Fibroblast of mammary gland (primary cell): ENCODE data around the gene WWOX.

Source experiments
- DNase-seq: peaks from one replicate; pipeline ENCODE4 v3.0.0-alpha.2; 2010; ENCODE audit warnings: low read depth
- H3K4me3 ChIP-seq: 2 replicates; pipeline ENCODE4 v1.5.1; 2011; ENCODE audit warnings: low read depth, mild to moderate bottlenecking, low read length, moderate library complexity; ENCODE audit not compliant: control insufficient read depth
- TF ChIP-seq, protein P1 (sequence below): conservative IDR thresholded peaks from 2 replicates; pipeline ENCODE4 v1.5.1; 2011; ENCODE audit warnings: low read depth, low read length, inconsistent platforms; ENCODE audit not compliant: control insufficient read depth, insufficient read depth

WWOX gene

DNA sequence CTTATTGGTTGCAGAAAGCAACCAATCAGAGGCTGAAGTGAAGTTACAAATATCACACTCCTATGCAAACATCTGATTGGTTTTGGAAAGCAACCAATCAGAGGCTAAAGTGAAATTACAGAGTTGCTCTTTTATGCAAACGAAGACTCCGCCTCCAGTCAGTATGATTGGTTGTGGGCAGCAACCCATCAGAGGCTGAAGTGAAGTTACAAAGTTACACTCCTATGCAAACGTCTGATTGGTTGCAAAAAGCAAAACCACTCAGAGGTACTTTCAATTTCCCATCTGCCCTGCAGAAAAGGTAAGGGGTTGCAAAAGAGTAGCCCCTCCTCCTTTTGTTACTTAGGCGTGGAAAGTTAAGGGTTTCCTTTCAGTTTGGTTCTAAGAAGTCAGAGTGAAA lies 803.8 kb downstream of the WWOX start:
- no peak for DNase-seq
- H3K4me3 ChIP-seq: no peak overlapping the region
- TF ChIP-seq, protein P1, sequence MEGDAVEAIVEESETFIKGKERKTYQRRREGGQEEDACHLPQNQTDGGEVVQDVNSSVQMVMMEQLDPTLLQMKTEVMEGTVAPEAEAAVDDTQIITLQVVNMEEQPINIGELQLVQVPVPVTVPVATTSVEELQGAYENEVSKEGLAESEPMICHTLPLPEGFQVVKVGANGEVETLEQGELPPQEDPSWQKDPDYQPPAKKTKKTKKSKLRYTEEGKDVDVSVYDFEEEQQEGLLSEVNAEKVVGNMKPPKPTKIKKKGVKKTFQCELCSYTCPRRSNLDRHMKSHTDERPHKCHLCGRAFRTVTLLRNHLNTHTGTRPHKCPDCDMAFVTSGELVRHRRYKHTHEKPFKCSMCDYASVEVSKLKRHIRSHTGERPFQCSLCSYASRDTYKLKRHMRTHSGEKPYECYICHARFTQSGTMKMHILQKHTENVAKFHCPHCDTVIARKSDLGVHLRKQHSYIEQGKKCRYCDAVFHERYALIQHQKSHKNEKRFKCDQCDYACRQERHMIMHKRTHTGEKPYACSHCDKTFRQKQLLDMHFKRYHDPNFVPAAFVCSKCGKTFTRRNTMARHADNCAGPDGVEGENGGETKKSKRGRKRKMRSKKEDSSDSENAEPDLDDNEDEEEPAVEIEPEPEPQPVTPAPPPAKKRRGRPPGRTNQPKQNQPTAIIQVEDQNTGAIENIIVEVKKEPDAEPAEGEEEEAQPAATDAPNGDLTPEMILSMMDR: no peak

- DNase-seq: no peak
- TF ChIP-seq, protein P1: no peak
- no peak overlapping the region for H3K4me3 ChIP-seq
These were observed 804.4 kb downstream of the WWOX start for GRCh38 chr16:78903843-78904242.

GRCh38 chr16:78906135-78906534 lies 806.7 kb downstream of the WWOX start:
- no peak overlapping the region for H3K4me3 ChIP-seq
- TF ChIP-seq, protein P1: no peak
- DNase-seq: no peak

DNA sequence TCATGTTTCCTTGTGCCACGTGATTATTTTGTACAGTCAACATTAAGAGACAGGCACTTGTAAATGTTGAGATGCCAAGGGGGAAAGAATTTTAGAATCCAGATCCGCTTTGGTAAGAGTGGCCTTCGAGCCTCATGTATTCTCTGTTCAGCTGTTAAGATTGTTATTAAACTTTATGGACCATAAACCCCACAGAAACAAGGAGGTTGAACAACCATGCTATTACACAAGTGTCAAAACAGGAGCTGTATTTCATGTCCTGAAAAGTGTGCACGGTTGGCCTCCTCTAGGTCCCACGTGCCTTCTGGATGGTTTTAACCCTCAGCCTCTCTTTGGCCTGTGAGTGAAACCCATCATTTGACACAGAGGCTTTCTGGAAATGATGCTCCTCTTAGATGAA lies 809.8 kb downstream of the WWOX start:
- TF ChIP-seq, protein P1: no peak
- DNase-seq: no peak
- no peak overlapping the region for H3K4me3 ChIP-seq

DNA sequence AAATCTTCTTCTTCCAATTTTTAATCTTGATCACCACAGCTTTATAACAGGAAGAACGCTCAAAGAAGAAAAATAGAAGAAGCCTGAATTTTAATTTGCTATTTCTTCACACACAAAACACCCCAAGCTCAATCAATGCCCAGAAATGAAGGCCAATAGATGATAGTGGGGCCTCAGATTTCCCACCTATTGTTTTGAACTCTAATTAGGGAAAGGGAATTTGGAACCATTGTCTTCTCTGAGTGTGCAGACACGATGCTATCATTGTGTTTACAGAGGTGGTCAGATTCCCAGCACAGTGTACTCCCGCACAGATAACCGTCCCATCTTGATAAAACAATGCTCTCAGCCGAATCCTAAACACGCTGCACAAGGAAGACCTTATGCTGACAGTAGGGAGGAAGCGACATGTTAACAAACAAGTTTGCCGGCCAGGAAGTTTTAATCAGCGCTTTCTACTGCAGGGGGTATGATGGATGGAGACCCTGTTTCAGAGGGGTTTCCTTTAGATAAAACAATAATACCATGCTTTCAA lies 816.4 kb downstream of the WWOX start:
- DNase-seq: no peak
- no peak overlapping the region for H3K4me3 ChIP-seq
- TF ChIP-seq, protein P1: no peak

GRCh38 chr16:78916928-78917545 lies 817.6 kb downstream of the WWOX start:
- TF ChIP-seq, protein P1: no peak

GRCh38 chr16:78918805-78919305 lies 819.4 kb downstream of the WWOX start:
- no peak for DNase-seq
- TF ChIP-seq, protein P1: no peak
- H3K4me3 ChIP-seq: no peak overlapping the region

More at GRCh38 chr16:78916928-78917545, 817.6 kb downstream of the WWOX start:
- no peak for DNase-seq
- H3K4me3 ChIP-seq: no peak overlapping the region
